HG02981 (cell line): ENCODE measurements around the gene C7orf33.
"Not testable (repeated sequence)": the region's sequence is repeated elsewhere in the genome, so short reads cannot be mapped to it uniquely, and the experiment has no call there.

Source experiments
- ATAC-seq: cut with Tn5 transposase; IDR thresholded peaks from one replicate; pipeline ENCODE4 v1.9.1; 2021; ENCODE audit warnings: mild to moderate bottlenecking, moderate library complexity; ENCODE audit not compliant: unreplicated experiment

Gene C7orf33

DNA sequence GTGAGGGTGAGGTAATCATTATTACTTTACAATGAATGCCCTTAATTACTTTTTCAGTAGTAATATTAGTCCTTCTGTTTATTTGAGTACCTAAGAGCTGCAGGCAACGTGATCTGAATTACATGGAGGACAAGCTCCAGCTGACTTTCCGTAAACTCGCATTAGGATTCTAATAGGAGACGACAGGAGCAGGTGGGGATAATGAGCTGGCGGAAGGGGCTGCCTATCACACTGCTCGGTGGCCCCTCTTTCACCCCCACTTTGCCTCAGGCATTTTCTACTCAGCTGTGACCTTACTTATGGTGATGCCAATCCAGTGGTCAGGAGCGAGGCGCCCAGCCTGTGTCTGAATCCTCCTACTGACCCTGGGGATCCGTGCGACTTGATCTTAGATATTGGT lies at the start of gene C7orf33:
Gene C7orf33, plus strand, starts transcription at position 296 of the 400 bp plus-strand sequence. CDS start 160 bp downstream, outside the sequence.
- no peak for ATAC-seq

DNA sequence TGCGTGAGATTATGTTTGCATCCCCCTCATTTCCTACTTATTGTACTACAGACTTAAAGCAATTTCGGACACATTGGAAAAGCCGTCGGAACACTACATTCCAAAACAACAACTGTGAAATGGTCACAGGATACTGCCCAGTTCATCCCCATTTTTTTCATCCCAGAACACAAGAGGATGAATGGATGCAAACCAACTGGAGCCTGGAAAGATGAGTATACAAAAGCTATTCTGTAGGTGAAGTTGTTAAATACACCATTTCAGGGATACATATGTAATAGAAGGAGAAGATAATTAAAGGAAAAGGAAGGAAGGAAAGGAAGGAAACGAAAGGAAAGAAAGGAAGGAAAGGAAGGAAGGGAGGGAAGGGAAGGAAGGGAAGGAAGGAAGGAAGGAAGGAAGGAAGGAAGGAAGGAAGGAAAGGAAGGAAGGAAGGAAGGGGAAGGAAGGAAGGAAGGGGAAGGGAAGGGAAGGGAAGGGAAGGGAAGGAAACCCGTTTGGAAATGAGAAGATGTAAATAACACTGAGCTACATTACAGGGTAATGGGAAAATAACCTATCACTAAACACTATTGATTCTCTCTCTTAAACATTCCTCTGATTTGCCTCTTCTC lies 48.6 kb upstream of the C7orf33 start:
- ATAC-seq, result no peak

DNA sequence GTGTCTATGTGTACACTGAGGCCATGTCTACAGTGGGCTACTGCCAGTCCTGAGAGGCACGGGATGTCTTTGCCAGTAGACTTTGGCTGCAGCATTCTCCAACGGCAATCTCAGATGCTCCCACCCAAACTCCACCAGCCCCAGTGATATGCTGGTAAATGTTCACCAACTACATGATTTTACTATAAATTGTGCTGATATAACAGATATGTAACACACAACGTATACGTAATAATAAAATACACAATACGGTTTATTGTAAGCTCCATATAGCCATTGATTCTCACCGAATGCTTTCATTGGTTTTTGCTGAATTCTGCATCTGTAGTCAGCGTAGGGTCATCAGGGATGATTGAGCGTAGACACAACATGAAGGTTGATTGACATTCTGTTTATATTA lies 47.3 kb upstream of the C7orf33 start:
- no peak for ATAC-seq

DNA sequence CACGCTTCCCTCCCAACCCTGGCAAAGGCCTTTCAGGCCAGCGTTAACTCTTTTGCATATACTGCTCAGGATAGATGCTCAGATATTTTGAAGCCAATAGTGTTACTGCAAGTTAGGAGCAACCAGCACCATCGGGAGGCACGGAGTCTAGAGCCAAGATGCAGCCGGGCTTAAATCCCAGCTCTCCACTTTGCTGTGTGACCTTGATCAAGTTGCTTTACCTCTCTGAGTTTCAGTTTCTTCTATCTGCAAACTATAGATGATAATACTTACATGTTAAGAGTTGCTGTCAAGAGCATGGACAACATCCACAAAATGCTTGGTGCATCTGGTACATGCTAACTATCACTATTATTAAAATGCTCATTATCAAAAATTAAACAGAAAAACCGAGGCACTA lies 45.4 kb upstream of the C7orf33 start:
- no peak for ATAC-seq

- no peak for ATAC-seq
These were observed 44.6 kb upstream of the C7orf33 start for GRCh38 chr7:148545932-148546331.

- no peak for ATAC-seq
These were observed 43.7 kb upstream of the C7orf33 start for GRCh38 chr7:148546857-148547256.

- ATAC-seq, result no peak
These were observed 42.6 kb upstream of the C7orf33 start for GRCh38 chr7:148547951-148548350.

DNA sequence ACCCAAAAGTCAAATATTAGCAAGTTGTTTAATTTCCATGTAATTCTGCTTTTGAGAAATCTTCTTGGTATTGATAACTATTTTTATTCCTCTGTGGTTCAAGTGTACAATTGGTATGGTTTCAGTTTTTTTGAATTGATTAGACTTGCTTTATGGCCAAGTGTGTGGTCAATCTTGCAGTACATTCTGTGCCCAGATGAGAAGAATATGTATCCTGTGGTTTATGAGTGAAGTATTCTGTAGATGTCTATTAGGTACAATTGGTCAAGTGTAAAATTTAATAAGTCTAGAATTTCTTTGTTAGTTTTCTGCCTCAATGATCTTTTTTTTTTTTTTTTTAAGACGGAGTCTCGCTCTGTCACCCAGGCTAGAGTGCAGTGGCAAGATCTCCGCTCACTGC lies 36.6 kb upstream of the C7orf33 start:
- ATAC-seq, result peak; percentile 77

- ATAC-seq, result no peak
These were observed 33.7 kb upstream of the C7orf33 start for GRCh38 chr7:148556892-148557291.

DNA sequence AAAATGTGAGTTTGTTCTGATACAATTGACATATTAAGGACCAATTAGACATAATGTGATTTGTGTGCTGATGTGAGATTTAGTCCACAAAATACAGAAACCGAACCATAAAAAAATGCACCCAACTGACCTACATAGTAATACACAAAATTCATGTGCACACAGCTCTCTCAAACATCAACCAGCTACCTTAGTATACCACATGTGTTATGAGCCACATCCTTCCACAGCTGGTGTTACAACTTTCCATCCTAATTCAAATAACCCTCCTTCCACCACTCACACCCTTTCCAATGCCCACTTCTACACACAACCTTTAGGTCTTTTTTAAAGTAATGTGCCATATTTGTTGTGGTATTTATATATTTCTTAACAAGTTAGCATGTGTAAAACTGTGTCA lies 31.7 kb upstream of the C7orf33 start:
- no peak for ATAC-seq

- no peak for ATAC-seq
These were observed 29.5 kb upstream of the C7orf33 start for GRCh38 chr7:148561099-148561498.

DNA sequence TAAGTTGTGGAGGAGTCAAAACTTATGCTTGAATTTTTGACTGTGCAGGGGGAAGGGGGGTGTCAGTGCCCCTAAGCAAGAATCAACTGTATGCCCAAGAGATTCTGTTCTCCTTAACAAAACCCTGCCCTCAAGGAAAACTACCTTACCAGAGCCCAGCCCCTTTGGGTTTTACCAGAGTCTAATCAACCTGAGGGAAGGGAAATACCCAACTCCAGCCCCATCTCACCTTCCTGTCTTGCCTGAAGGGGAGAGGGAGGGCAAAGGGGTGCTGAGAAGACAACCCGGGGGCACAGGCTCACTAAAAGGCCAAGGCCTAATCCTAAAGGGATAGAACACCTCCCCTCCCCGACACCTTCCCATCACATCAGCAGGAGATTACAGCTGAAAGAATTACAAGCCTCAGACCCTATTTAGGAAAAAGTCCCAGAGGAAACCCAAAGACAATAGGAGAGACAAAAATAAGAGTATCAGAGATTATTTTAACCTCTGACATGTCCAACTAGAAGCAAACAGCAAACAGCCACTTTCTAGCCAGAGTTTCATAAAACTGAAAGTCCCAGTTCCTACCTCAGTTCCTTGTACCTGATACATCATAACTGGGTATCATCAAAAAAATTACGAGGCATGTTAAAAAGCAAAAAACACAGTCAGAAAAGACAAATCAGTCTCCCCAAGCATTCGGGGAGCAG lies 26.8 kb upstream of the C7orf33 start:
- peak; percentile 26 for ATAC-seq

- peak; percentile 90 for ATAC-seq
These were observed 26.2 kb upstream of the C7orf33 start for GRCh38 chr7:148564275-148564951.

- ATAC-seq, result no peak
These were observed 23.8 kb upstream of the C7orf33 start for GRCh38 chr7:148566736-148567135.

- ATAC-seq, result no peak
These were observed 23.0 kb upstream of the C7orf33 start for GRCh38 chr7:148567524-148567923.

- ATAC-seq, result no peak
These were observed 20.1 kb upstream of the C7orf33 start for GRCh38 chr7:148570510-148570909.

DNA sequence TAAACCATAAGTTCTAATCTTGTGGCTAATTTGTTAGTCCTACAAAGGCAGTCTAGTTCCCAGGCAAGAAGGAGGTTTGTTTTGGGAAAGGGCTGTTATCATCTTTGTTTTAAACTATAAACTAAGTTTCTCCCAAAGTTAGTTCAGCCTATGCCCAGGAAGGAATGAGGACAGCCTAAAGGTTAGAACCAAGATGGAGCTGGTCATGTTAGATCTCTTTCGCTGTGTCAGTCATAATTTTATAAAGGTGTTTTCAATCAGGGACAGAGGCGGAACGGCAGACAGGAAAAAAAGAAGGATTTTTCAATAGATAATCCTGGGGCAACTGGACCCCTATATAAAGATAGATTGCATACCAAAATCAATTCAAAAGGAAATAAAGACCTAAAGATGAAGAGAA lies 19.6 kb upstream of the C7orf33 start:
- not testable (repeated sequence) for ATAC-seq

- ATAC-seq, result no peak
These were observed 19.2 kb upstream of the C7orf33 start for GRCh38 chr7:148571381-148571780.

DNA sequence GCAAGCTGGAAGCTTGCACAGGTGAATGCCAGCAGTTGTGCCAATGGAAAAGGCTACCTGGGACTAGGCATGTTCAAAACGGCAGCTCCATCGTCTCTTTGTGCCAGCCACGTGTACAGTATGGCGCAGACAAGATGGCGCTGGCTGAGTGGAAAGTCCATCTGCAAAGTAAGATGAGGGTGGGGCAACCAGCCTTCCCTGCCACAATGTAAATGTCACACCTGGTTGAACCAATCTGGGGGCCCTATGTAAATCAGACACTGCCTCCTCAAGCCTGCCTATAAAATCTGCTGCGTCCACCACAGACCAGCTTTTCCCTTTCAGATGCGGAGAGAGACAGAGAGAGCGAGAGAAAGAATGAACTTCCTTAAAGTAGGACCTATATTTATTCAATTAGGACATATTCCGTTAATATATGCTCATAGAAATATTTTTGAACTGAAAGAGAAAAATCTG lies 18.5 kb upstream of the C7orf33 start:
- no peak for ATAC-seq

DNA sequence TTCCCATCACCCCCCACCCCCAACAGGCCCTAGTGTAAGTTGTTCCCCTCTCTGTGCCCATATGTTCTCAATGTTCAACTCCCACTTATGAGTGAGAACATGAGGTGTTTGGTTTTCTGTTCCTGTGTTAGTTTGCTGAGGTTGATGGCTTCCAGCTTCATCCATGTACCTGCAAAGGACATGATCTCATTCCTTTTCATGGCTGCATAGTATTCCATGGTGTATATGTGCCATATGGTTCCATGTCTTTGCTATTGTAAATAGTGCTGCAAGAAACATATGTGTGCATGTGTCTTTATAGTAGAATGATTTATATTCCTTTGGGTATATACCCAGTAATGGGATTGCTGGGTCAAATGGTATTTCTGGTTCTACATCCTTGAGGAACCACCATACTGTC lies 17.0 kb upstream of the C7orf33 start:
- ATAC-seq, result not testable (repeated sequence)

DNA sequence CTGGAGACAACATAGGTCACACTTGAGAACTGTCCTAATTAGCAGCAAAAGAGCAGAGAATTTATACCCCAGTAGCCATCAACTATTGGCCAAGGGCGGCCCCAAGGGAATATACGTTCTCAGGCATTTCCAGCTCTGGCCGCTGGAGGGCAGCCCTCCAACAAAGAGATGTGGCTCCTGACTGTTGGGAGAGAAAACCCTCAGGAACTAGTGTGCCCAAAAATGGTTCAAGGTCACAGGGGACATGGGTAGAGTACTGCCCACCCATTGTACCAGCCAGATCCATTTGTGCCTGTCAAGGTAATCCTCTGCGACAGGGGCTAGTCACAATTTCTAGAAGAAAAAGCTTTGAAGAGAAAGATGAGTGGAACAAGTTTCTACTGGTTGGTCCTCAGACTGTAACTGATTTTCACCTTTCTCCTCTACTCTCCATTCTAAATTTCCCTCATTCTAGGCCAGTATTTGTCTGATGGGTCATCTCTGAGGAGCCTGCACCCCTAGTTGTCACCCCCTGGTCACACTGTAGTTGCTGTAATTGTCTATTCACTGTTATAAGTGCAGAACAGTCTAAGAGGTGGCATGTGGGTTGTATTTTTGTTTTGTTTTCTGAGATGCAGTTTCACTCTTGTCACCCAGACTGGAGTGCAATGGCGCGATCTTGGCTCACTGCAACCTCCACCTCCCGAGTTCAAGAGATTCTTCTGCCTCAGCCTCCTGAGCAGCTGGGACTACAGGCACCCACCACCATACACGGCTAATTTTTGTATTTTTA lies 14.7 kb upstream of the C7orf33 start:
- peak; percentile 85 for ATAC-seq
